H9 (cell line): Measurements from ENCODE around the gene MPV17L2. TPM values are rescaled to one million over a fixed set of nuclear protein-coding genes. Genes with fewer than 3 reads are reported as not detected.

ENCODE experiments used
- DNase-seq: peaks from one replicate; pipeline ENCODE4 v3.0.0-alpha.2; 2017
- H2AFZ ChIP-seq: one replicate; pipeline ENCODE4 v1.6.1; 2013; ENCODE audit warnings: mild to moderate bottlenecking, low read length, control low read depth, moderate library complexity
- H2AK5ac ChIP-seq: 2 replicates; pipeline ENCODE4 v1.6.1; 2013; ENCODE audit warnings: low read length, control low read depth, mixed read lengths; ENCODE audit not compliant: insufficient read length
- H2BK120ac ChIP-seq: one replicate; pipeline ENCODE4 v1.6.1; 2013; ENCODE audit warnings: low read depth, mild to moderate bottlenecking, low read length, control low read depth, inconsistent platforms; ENCODE audit not compliant: poor library complexity, severe bottlenecking
- H2BK12ac ChIP-seq: 2 replicates; pipeline ENCODE4 v1.6.1; 2013; ENCODE audit warnings: low read length, control low read depth, mixed read lengths, low read depth; ENCODE audit not compliant: insufficient read length
- H2BK15ac ChIP-seq: 2 replicates; pipeline ENCODE4 v1.6.1; 2013; ENCODE audit warnings: low read depth, low read length, control low read depth
- H2BK20ac ChIP-seq: one replicate; pipeline ENCODE4 v1.6.1; 2013; ENCODE audit warnings: low read depth, mild to moderate bottlenecking, low read length, control low read depth, inconsistent platforms; ENCODE audit not compliant: poor library complexity, severe bottlenecking
- H2BK5ac ChIP-seq: 2 replicates; pipeline ENCODE4 v1.6.1; 2013; ENCODE audit warnings: low read length, control low read depth, mixed read lengths; ENCODE audit not compliant: insufficient read length
- H3K14ac ChIP-seq: 2 replicates; pipeline ENCODE4 v1.6.1; 2013; ENCODE audit warnings: low read length, control low read depth; ENCODE audit not compliant: insufficient read depth
- H3K18ac ChIP-seq: 2 replicates; pipeline ENCODE4 v1.6.1; 2013; ENCODE audit warnings: low read depth, mild to moderate bottlenecking, mixed read lengths, low read length, control low read depth; ENCODE audit not compliant: insufficient read length
- H3K23ac ChIP-seq: 2 replicates; pipeline ENCODE4 v1.6.1; 2013; ENCODE audit warnings: low read length, control low read depth, mixed read lengths, low read depth; ENCODE audit not compliant: insufficient read length
- H3K23me2 ChIP-seq: 2 replicates; pipeline ENCODE4 v1.6.1; 2013; ENCODE audit warnings: low read depth, mild to moderate bottlenecking, mixed read lengths, low read length, control low read depth; ENCODE audit not compliant: insufficient read length, poor library complexity, severe bottlenecking
- H3K27ac ChIP-seq: 2 replicates; pipeline ENCODE4 v1.5.1; 2013; ENCODE audit warnings: low read length, control low read depth, mixed read lengths, low read depth; ENCODE audit not compliant: insufficient read length
- H3K27me3 ChIP-seq: 2 replicates; pipeline ENCODE4 v1.6.1; 2013; ENCODE audit warnings: low read length, control low read depth, inconsistent platforms; ENCODE audit not compliant: insufficient read depth
- H3K4ac ChIP-seq: 2 replicates; pipeline ENCODE4 v1.6.1; 2013; ENCODE audit warnings: low read depth, mild to moderate bottlenecking, control low read depth, inconsistent platforms, low read length, moderate library complexity
- H3K4me1 ChIP-seq: 2 replicates; pipeline ENCODE4 v1.6.1; 2013; ENCODE audit warnings: low read length, control low read depth, inconsistent platforms; ENCODE audit not compliant: insufficient read depth
- H3K4me2 ChIP-seq: 2 replicates; pipeline ENCODE4 v1.6.1; 2013; ENCODE audit warnings: low read length, control low read depth, mixed read lengths; ENCODE audit not compliant: insufficient read length, insufficient read depth
- H3K56ac ChIP-seq: 2 replicates; pipeline ENCODE4 v1.6.1; 2013; ENCODE audit warnings: low read depth, mild to moderate bottlenecking, mixed read lengths, low read length, control low read depth; ENCODE audit not compliant: insufficient read length
- H3K79me1 ChIP-seq: 2 replicates; pipeline ENCODE4 v1.6.1; 2013; ENCODE audit warnings: low read depth, mild to moderate bottlenecking, moderate library complexity, low read length, control low read depth, inconsistent platforms; ENCODE audit not compliant: insufficient read depth, poor library complexity, severe bottlenecking
- H3K79me2 ChIP-seq: 2 replicates; pipeline ENCODE4 v1.6.1; 2013; ENCODE audit warnings: low read length, control low read depth, inconsistent platforms; ENCODE audit not compliant: insufficient read depth
- H3K9ac ChIP-seq: 2 replicates; pipeline ENCODE4 v1.6.1; 2013; ENCODE audit warnings: low read length, control low read depth, mixed read lengths; ENCODE audit not compliant: insufficient read length; ENCODE audit errors: extremely low read depth
- H3K9me3 ChIP-seq: one replicate; pipeline ENCODE4 v1.6.1; 2013; ENCODE audit warnings: low read depth, low read length, inconsistent platforms; ENCODE audit not compliant: control insufficient read depth
- H3T11ph ChIP-seq: one replicate; pipeline ENCODE4 v1.6.1; 2013; ENCODE audit warnings: mild to moderate bottlenecking, low read length, control low read depth, inconsistent platforms
- H4K20me1 ChIP-seq: one replicate; pipeline ENCODE4 v1.6.1; 2013; ENCODE audit not compliant: control insufficient read depth, insufficient read length, insufficient read depth
- H4K5ac ChIP-seq: 2 replicates; pipeline ENCODE4 v1.6.1; 2013; ENCODE audit warnings: low read depth, mild to moderate bottlenecking, mixed read lengths, low read length, control low read depth; ENCODE audit not compliant: insufficient read length
- H4K8ac ChIP-seq: replicated peaks from 2 replicates; pipeline ENCODE4 v1.6.1; 2013; ENCODE audit warnings: low read length, control low read depth, mixed read lengths, low read depth; ENCODE audit not compliant: insufficient read length
- H4K91ac ChIP-seq: 2 replicates; pipeline ENCODE4 v1.6.1; 2013; ENCODE audit warnings: low read depth, mild to moderate bottlenecking, moderate library complexity, mixed read lengths, low read length, control low read depth; ENCODE audit not compliant: insufficient read length
- H3K27ac Mint-ChIP-seq, 3 experiments: 2 replicates in 2 of 3; 3 replicates in 1 of 3; pipeline ENCODE4 v1.8.0; 2020 to 2021; ENCODE audit warnings: mixed read lengths in 3 of 3, mild to moderate bottlenecking in 1 of 3, moderate library complexity in 1 of 3
- H3K27me3 Mint-ChIP-seq: 2 replicates; pipeline ENCODE4 v1.8.0; 2021; ENCODE audit warnings: low read depth, mild to moderate bottlenecking, moderate library complexity, mixed read lengths
- H3K36me3 Mint-ChIP-seq, 3 experiments: 2 replicates in 2 of 3; 3 replicates in 1 of 3; pipeline ENCODE4 v1.8.0; 2020 to 2021; ENCODE audit warnings: low read depth in 3 of 3, mixed read lengths in 3 of 3; ENCODE audit not compliant: insufficient read depth in 1 of 3
- H3K4me1 Mint-ChIP-seq, 2 experiments: 2 replicates each; pipeline ENCODE4 v1.8.0; 2020; ENCODE audit warnings: mixed read lengths in 2 of 2
- H3K4me3 Mint-ChIP-seq, 2 experiments: 2 replicates in 1 of 2; 3 replicates in 1 of 2; pipeline ENCODE4 v1.8.0; 2020 to 2021; ENCODE audit warnings: mild to moderate bottlenecking in 2 of 2, mixed read lengths in 2 of 2, moderate library complexity in 1 of 2
- H3K9me3 Mint-ChIP-seq, 2 experiments: 2 replicates in 1 of 2; 3 replicates in 1 of 2; pipeline ENCODE4 v1.8.0; 2020; ENCODE audit warnings: mild to moderate bottlenecking in 2 of 2, mixed read lengths in 2 of 2, moderate library complexity in 1 of 2
- CTCF ChIP-seq: fragments of 200-600 bp; sonication (generic); conservative IDR thresholded peaks from 3 replicates; pipeline ENCODE4 v1.8.0; 2021; ENCODE audit warnings: antibody characterized with exemption, mild to moderate bottlenecking
- WGBS: extraction: QIAGEN DNeasy Blood & Tissue Kit; methylation state at CpG from one replicate; pipeline ENCODE4 v1.1.7; 2013; ENCODE audit warnings: missing lambda C conversion rate, low lambda C conversion rate, mixed read lengths; ENCODE audit not compliant: insufficient read length; ENCODE audit errors: extremely low coverage; 5-methylcytosine and 5-hydroxymethylcytosine counted together
- total RNA-seq: library from RNA; stranded (reverse); gene quantifications from 2 replicates; pipeline ENCODE4 v1.2.1, GENCODE V29; 2021

Gene MPV17L2
- total RNA-seq, 1 experiment from 2014 or later, result 26.4 TPM

- Histone ChIP-seq H4K5ac (no peak overlapping the region), H2BK12ac (no peak overlapping the region), H2BK120ac (no peak overlapping the region), H3K18ac (no peak overlapping the region), H3K27me3 (no peaks in the 10 kb centered on the region), H3K79me2 (no peaks in the 10 kb centered on the region), H3K9ac (no peak overlapping the region), H3K23me2 (no peaks in the 10 kb centered on the region), H2AK5ac (no peak overlapping the region), H3T11ph (no peak overlapping the region), H2BK20ac (no peak overlapping the region), H3K4ac (no peak overlapping the region), H3K9me3 (no peaks in the 10 kb centered on the region), H2AFZ (no peak overlapping the region), H4K91ac (no peak overlapping the region), H4K20me1 (no peaks in the 10 kb centered on the region), H2BK5ac (no peak overlapping the region), H3K4me1 (no peaks in the 10 kb centered on the region), H3K56ac (no peak overlapping the region), H3K27ac (no peak overlapping the region), H3K79me1 (no peaks in the 10 kb centered on the region), H3K23ac (no peak overlapping the region), H4K8ac (no peak overlapping the region), H2BK15ac (no peak overlapping the region), H3K14ac (no peak overlapping the region; the same call in 1 of the 2 replicates), H3K4me2 (no peak overlapping the region)
- no peak for DNase-seq
- TF ChIP-seq CTCF, result no peak
- Mint-ChIP-seq H3K36me3 (no peaks in the 10 kb centered on the region), H3K9me3 (no peaks in the 10 kb centered on the region), H3K27me3 (peaks cover 19% of the 10 kb centered on the region), H3K4me1 (peaks cover 0 to 7% of the 10 kb centered on the region in 2 experiments; a peak in 2 of 4 replicates), H3K4me3 (no peak overlapping the region), H3K27ac (no peak overlapping the region)
- WGBS, result no CpG with 5 or more reads among the region's 7 CpGs
Observed at GRCh38 chr19:18245297-18245696, 52.3 kb downstream of the MPV17L2 start.

Other genes with a start within 250 kb of the MPV17L2 start
- gene KCNN1, start 226.1 kb upstream of the MPV17L2 start, total RNA-seq, result 8.4 and 9.2 TPM in 2 replicates
- gene ARRDC2, start 185.0 kb upstream of the MPV17L2 start, total RNA-seq, result 9.5 and 10.5 TPM in 2 replicates
- not detected in 2 replicates for gene IL12RB1, start 106.3 kb upstream of the MPV17L2 start, total RNA-seq
- gene MAST3, start 95.4 kb upstream of the MPV17L2 start, total RNA-seq, result 9.6 and 10.4 TPM in 2 replicates
- gene PIK3R2, start 40.1 kb upstream of the MPV17L2 start, total RNA-seq, result 42.8 and 45.1 TPM in 2 replicates
- 23.6 and 28.0 TPM in 2 replicates for gene IFI30, start 19.4 kb upstream of the MPV17L2 start, total RNA-seq
- gene RAB3A, start 10.8 kb downstream of the MPV17L2 start, total RNA-seq, result 6.8 and 8.5 TPM in 2 replicates
- 1.4 and 1.8 TPM in 2 replicates for gene PDE4C, start 33.2 kb downstream of the MPV17L2 start, total RNA-seq
- 0.39 and 0.48 TPM in 2 replicates for gene IQCN, start 81.2 kb downstream of the MPV17L2 start, total RNA-seq
- gene JUND, start 88.4 kb downstream of the MPV17L2 start, total RNA-seq, result 103 and 109 TPM in 2 replicates
- gene LSM4, start 129.9 kb downstream of the MPV17L2 start, total RNA-seq, result 342 and 344 TPM in 2 replicates
- 61.4 and 64.8 TPM in 2 replicates for gene PGPEP1, start 147.4 kb downstream of the MPV17L2 start, total RNA-seq
- 5.7 and 7.0 TPM in 2 replicates for gene GDF15, start 192.9 kb downstream of the MPV17L2 start, total RNA-seq
- gene LRRC25, start 204.4 kb downstream of the MPV17L2 start, total RNA-seq, result 0.18 TPM in 1 of 2 replicates, not detected in the other
- gene SSBP4, start 226.2 kb downstream of the MPV17L2 start, total RNA-seq, result 46.1 and 50.0 TPM in 2 replicates
- 241 and 255 TPM in 2 replicates for gene ISYNA1, start 244.9 kb downstream of the MPV17L2 start, total RNA-seq